GM19193 (cell line): ENCODE results near the gene EIF1B.

Experiments
- POLR2A ChIP-seq: IDR thresholded peaks from 4 replicates; pipeline ENCODE4 v1.6.1; 2011; ENCODE audit not compliant: insufficient read depth, insufficient read length; ENCODE audit errors: extremely low read depth

The EIF1B gene

GRCh38 chr3:40309418-40309924 lies at the start of gene EIF1B:
Gene EIF1B (plus strand): TSS chr3:40309707. CDS start chr3:40309942, 235 bp downstream.
- TF ChIP-seq POLR2A, result peak; percentile 84

GRCh38 chr3:40262331-40262730 lies 47.2 kb upstream of the EIF1B start:
- TF ChIP-seq POLR2A, result no peak

DNA sequence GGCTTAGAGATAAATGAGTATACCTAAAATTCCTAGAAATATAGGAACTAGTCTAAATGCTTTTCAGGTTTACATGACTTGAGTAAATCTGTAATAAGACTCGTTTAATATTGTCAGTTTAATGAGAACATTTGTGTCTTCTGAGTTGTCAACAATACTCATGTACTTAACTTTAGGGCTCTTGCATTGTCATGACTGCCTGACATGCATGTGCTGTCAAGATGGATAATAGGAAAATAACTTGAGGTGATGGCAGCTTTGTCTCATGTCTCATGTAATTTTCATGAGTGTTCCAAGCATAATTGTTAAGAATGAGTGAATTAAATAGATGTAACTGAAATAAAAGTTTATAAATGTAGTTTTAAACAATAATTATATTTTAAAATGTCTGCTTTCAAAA lies 45.1 kb upstream of the EIF1B start:
- no peak for TF ChIP-seq POLR2A

GRCh38 chr3:40265181-40265580 lies 44.3 kb upstream of the EIF1B start:
- no peak for TF ChIP-seq POLR2A

GRCh38 chr3:40267937-40268724 lies 41.4 kb upstream of the EIF1B start:
- no peak for TF ChIP-seq POLR2A

- TF ChIP-seq POLR2A, result no peak
Measured at GRCh38 chr3:40268802-40269524, 40.5 kb upstream of the EIF1B start.

DNA sequence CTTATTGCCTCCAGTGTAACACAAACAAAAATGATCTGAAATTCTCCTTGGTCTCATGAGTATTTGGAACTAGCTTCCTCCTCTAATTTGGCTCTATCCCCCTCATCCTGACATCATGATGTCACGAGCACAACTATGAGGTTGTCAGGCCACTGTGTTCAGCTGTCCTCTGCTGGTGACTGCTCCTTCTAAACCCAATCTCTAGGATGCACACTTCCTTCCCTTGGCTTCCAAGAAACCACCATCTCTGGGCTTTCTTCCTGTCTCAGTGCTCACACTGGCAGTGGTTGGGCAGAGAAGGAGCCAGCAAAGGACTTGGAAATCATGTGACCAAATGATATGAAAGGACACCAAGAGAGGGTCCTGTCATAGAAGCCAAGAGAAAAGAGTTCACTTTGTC lies 30.7 kb upstream of the EIF1B start:
- TF ChIP-seq POLR2A, result no peak

GRCh38 chr3:40281995-40282394 lies 27.5 kb upstream of the EIF1B start:
- TF ChIP-seq POLR2A, result no peak

DNA sequence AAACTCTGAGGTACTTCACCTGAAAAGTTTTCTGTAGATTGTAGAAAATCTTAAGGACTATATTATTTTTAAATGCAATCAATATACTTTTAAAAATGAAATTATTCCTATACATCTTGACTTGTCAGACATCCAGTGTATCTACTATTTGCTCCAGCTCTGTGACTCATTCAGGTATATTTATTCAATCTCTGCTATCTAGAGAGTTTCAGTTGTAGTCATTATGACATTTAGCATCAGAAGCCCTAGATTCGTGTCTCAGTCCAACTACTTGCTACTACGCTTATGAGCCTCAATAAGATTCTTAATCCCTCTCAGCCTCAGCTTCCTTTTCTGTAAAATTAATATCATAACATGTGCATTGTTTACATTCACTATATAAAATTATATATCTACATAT lies 22.3 kb upstream of the EIF1B start:
- no peak for TF ChIP-seq POLR2A

- TF ChIP-seq POLR2A, result no peak
Measured at GRCh38 chr3:40290396-40290795, 19.1 kb upstream of the EIF1B start.

DNA sequence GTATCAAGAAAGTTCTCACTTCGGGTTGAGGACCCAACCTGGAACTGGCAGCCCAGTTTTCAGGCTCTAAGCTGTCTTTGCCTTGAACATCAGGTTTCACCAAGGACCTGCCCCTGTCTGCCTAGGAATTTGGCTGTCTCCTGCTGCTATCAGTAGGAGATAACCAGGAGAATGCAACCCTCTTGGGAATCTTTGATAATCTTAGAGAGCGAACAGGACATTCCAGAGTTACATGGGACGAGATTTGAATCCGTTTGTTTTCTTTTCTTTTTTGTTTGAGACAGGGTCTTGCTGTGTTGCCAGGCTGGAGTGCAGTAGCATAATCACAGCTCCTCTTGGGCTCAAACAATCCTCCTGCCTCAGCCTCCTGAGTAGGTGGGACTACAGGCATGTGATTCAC lies 18.0 kb upstream of the EIF1B start:
- TF ChIP-seq POLR2A, result no peak

DNA sequence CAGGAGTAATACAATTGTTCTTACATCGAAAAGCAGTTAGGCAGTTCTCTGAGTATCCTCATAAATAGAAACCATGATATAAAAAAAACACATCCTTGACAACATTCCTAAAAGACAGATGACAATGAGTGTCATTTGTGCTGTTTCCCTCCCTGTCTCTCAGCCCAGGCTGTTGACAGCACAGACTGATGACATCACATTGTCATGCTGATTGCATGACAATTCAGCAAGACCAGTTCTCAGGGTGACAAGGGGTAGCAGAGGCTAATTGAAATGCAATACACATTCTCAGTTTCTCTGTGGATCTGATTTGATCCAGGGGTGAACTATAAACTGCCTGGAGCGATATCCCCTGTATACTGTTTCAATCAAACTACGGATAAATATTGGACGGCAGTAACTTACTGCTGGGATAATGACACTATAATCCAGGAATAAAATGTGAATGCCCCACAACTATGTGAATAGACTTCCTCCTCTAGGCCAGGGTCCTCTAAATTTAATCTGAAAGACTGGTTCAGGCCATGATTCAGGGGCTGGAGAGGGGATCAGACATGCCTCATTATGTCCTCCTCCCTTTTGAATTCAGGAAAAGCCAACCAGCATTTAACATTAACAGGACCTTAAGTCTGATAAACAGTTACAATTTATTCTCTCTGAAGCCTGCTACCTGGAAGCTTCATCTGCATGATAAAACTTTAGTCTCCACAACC lies 16.7 kb upstream of the EIF1B start:
- TF ChIP-seq POLR2A, result no peak

- TF ChIP-seq POLR2A, result no peak
Measured at GRCh38 chr3:40294434-40294833, 15.1 kb upstream of the EIF1B start.

- TF ChIP-seq POLR2A, result no peak
Measured at GRCh38 chr3:40298075-40298474, 11.4 kb upstream of the EIF1B start.

- no peak for TF ChIP-seq POLR2A
Measured at GRCh38 chr3:40299130-40299720, 10.3 kb upstream of the EIF1B start.
